Amniotic stem cell (primary cell): ENCODE data around the gene ATG13.
"Not testable (repeated sequence)": the region's sequence is repeated elsewhere in the genome, so short reads cannot be mapped to it uniquely, and the experiment has no call there.

Experiments
- DNase-seq: peaks from one replicate; lab custom pipeline; 2025; lab: John Stamatoyannopoulos, UW

Gene ATG13

DNA sequence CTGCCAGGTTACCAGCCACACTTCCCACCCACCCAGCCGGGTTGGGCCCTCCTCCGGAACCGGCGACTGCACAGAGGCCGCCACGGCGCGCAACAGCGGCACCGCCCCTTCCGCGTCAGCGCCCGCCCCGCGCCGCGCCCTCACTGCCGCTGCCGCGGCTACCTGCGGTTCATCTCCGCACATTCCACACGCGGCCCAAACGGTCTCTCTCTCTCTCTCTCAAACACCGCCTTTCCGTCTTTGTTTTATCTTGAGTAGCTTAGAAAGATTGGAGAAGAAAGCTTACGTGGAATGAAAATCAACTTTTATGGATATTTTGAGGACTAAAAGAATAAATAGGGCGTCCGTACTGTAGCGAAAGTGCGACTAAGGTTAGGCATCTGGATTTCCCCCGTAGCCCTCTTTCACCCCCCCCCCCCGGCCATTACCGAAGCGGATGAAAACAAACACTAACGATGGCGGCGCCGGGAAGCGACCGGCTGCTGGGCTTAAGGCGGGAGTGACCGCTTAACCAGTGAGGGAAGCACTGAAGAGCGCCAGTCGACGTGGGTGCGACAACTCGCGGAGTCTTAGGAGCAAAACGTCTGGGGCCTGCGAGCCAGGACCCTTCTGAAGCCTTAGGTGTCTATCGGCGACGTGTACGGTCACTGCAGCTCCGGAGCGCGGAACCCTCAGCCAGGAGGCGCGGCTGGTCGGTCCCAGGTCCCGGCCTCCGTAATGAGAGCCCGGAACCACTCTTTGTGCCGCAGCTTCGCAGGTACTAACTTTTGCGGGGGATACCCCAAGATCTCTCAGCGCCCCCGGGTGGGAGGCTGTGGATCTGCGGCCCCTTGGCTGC is at the start of gene ATG13, which contains the start of gene HARBI1:
ATG13 (plus strand) TSS at position 420 of the 838 bp plus-strand sequence. CDS start 26,739 bp downstream, outside the sequence.
HARBI1 (minus strand) TSS at position 94 of the 838 bp plus-strand sequence. CDS start 990 bp downstream, outside the sequence.
- peak; percentile 73 for DNase-seq

DNA sequence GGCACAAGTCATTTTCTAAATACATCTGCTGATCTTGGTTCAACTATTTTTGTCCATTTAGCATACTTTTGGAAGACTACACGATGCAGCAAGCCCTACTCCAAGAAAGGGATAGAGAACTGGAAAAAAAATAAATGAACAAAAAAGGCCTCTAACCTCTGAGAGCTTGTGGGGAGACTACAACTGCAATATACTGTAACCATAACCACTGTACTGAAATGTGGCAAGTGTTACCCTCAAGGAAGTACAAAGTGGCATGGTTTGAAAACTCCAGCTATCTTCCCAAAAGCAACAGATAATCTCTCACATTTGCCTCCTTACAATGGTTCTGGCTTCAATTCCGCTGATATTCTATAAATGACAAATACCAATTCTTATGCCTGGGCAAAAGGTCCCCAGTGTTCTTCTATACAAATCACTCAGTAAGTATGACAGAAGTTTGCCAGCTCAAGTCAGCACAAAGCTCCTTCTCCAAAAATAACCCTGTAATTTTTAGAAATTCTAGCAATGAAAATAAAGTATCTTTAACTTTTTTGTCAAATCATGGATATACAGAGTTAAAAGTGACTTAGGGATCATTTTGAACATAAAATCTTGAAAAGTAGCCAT is 46.5 kb upstream of the ATG13 start:
- DNase-seq: no peak

DNA sequence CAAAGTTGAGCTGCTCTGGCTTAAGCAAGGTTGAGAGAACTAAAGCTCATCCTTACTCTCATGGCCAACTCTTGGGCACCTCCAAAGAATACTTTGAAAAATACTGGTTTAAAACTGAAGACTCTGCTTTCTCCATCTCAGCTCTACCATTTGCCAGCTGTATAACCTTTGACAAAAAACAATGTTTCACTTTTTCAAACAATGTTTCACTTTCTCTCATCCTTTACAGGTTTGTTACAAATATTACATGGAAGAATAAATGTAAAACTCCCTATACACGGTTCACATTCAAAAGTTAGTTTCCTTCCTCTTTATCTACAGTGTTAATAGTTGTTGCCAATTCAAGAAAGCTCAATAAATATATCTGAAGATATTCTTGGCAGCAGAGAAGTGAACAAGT is 42.7 kb upstream of the ATG13 start:
- DNase-seq: no peak

DNA sequence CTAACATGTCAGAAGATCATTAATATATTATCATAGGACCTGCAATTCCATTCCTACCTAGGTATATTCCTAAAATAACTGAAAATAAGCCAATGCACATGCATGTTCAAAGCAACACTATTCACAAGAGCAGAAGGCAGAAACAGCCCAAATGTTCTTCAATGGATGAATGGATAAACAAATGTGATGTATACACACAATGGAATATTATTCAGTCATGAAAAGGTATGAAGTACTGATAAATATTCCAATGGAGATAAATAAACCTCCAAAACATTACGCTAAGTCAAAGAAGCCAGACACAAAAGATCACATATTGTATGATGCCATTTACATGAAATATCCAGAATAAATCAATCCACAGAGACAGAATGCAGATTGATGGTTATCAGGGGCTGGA is 40.3 kb upstream of the ATG13 start:
- DNase-seq: no peak

DNA sequence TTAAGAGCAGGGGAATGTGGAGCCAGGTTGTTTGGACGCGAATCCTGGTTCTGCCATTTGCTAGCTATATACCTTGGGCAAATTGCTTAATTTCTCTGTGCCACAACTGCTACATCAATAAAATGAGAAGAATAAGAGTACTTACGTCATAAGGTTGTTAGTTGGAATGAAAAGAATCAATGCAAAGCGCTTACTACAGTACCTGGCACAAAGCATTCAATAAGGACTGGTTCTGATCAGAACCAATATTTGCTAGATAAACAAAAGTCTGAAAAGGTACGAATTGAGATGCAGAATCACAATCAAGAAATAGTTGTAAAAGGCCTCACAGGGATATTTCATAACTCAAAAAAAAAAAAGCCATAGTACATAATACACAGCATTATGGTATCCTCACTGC is 34.8 kb upstream of the ATG13 start:
- DNase-seq: no peak

DNA sequence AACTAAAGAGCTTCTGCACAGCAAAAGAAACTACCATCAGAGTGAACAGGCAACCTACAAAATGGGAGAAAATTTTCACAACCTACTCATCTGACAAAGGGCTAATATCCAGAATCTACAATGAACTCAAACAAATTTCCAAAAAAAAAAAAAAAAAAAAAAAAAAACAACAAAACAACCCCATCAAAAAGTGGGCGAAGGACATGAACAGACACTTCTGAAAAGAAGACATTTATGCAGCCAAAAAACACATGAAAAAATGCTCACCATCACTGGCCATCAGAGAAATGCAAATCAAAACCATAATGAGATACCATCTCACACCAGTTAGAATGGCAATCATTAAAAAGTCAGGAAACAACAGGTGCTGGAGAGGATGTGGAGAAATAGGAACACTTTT is 33.8 kb upstream of the ATG13 start:
- not testable (repeated sequence) for DNase-seq

DNA sequence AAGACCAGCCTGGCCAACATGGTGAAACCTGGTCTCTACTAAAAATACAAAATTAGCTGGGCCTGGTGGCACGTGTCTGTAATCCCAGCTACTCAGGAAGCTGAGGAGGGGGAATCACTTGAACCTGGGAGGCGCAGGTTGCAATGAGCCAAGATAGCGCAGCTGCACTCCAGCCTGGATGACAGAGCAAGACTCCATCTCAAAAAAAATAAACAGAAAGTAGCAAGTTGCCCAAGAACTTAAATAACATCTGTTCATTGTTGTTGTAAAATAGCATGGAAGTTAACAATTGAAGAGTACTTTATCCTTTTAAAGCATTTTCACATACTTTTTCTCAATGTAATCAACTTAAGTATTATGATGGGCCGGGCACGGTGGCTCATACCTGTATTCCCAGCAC is 29.2 kb upstream of the ATG13 start:
- no peak for DNase-seq

DNA sequence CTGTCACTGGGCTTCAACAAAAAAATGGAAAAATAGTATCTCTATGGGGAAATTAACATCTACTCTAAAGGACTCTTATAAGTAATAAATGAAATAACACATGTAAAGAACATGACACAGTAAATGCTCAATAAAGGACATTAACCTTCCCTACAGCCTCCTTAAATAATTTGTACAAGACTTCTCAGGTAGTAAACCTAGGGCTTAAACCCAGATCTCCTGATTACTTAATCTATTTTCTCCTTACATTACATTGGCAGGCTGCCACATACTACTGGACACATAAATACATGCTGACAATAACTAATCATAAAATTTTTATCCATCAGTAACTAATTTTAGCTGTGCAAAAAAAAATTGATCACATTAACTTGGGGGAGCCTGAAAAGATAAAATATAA is 28.4 kb upstream of the ATG13 start:
- DNase-seq: no peak

DNA sequence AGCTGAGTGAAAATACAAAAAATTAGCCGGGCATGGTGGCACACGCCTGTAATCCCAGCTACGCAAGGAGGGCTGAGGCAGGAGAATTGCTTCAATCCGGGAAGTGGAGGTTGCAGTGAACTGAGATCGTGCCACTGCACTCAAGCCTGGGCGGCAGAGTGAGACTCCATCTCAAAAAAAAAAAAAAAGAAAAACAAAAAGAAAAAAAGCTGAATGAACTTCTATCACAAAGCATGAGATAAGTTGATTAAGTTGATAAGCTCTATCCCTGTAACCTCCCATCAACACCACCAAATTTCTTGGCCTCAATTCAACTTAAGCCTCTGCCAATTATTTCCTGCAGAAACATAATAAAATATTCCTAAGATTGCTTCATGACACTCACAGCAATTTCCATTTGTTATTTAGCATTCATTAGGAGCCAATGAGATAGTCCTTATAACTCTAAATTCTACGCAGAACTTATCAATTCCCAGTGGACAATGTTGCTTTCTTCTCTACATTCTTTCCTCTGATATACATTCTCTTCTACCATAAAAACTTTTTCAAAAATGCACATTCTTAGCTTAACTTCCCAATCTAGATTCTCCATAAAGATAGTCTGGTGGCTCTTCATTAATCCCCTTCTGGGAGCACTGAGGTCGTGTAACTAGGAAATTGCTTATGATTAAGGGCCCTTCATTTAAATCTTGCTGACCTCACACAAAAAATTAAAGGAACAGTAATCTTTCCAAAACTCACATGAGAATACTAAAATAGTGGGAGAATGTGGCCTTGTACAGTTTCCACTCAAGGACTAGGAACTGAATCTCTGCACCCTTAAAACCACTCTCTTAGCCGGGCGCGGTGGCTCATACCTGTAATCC is 26.4 kb upstream of the ATG13 start:
- no peak for DNase-seq

DNA sequence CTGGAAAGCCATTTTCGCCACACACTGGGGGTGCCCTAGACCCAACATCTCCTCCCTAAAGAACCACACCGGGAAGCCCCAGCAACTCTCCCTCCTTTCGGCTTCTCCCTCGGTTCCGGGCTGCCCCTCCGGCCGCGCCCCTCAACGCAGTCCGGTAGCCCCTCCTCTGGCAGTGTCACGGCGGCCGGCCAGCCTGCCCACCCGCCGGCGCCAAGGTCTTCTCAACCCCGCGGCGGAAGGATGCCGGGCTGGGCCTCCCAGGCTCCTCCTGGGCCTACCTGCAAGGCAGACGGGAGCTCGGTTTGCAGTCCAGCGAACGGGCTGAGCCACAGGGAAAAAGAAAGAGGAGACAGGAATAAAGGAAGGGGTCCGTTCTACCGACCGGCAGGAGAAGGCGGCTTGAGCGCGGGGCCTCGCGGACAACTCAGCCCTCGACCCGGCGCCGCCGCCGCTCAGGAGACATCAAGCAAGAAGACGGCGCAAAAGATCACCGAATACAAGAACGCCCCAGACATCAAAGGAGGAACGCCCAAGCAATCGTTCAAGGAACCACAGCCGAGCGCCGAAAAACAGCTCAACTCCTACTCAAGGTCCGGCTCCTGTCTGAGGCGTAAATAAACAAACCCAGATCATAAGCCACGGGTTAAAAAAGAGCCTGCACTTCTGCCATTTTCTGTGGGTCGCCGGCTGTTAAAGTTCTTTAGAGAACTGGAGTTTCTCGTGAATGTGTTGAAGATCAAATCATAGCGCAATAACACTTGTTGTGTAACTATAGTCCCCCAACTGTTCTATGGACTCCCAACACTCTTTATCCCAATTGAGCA is 23.6 kb upstream of the ATG13 start, which contains the start of gene AMBRA1:
AMBRA1 (minus strand) TSS at position 474 of the 824 bp plus-strand sequence. CDS start 45,643 bp downstream, outside the sequence.
- peak; percentile 83 for DNase-seq

DNA sequence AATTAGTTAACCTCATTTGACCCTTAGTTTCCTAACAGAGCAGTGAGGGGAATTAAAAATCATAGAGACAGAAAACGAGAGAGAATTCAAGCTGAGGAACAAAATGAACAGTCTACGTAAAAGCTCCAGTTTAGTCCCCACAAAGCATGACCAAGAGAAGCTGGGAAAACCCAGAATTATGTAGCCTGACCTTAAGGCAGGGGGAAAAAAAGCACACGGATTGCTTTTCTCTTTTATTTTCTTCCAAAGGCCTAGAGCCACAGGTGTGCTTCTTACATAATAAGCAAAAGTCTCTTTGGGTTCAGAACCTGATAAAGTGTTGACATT is 23.0 kb upstream of the ATG13 start:
- DNase-seq: no peak

DNA sequence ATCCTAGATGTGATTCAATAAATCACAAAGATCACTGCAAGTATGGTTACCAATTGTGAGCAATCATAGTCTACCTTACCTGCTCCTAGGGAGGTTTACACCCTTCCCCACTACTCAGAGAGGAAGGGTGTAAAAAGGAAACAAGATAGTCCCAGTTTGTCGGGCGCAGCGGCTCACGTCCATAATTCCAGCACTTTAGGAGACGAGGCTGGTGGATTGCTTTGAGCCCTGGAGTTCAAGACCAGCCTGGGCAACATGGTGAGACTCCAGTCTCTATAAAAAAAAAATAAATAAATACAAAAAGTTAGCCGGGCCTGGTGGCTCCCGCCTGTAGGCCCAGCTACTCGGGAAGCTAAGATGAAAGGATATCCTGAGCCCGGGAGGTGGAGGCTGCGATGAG is 22.6 kb upstream of the ATG13 start:
- DNase-seq: no peak

DNA sequence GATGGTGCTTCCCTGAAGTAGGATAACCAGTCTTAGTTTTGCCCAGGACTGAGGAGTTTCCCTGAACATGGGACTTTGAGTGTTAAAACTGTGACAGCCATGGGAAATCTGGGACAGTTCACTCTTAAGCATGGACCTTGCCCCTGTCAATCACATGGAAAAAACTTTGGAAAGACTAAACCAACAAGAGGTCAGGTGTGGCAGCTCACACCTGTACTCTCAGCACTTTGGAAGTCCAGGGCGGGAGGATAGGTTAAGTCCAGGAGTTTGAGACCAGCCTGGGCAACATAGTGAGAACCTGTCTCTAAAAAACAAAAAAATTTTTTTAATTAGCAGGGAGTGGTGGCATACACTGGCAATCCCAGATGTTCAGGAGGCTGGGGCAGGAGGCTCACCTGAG is 20.2 kb upstream of the ATG13 start:
- DNase-seq: no peak

DNA sequence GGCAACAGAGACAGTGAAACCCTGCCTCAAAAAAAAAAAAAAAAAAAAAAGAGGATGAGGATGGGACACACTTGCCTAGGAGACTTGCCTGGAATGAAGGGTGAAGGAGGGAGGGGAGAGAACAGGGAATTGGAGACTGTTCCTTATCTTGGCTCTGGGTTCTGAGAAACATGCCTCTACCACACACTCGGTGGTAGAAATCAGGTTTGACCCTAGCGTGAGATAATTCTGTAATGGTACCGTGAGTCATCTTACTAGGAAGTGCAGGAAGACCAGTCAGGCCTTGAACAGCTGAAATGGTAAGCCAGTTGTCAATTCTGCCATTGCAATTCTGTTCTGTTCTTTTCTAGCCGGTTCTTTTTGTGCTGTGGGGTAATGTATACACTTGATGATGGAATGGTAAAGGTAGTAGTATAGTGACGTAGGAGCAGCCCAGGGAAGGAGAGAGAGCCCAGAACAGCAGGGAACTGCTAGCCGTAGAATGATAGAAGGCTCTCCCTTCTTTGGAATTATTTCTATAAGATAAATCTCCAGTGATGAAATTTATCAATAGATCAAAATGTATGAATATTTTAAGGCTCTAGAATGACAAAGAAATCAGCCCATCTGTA is 19.6 kb upstream of the ATG13 start:
- no peak for DNase-seq

DNA sequence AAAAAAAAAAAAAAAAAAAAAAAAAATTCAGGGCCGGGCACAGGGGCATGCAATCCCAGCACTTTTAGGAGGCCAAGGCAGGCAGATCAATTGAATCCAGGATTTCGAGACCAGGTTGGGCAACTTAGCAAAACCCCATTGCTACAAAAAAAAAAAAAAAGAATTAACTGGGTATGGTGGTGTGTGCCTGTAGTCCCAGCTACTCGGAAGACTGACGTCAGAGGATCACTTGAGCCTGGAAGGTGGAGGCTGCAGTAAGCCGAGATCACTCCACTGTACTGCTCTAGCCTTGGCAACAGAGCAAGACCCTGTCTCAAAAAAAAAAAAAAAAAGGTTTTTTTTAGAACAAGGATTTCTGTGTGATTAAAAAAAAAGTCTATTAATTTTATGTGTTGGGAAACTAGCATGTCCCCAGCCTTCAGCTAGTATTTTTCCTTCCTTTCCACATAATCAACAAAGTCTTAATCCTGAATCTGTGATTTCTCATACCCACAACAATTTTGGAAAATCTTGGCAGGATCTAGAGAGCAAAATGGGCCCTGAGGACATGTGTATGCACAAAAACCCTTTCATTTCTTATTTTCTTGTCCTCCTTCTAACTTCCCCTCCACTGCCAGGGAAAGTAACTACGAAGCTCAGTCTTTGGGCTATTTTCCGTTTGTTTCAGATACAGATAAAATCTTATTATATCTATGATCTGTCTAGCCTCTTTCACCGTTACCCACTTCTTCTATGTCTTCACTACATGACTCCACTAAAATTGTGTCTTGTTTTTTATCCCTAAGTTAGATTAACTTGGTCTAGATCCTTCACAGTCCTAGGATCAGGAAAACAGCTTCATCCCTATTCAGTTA is 17.8 kb upstream of the ATG13 start:
- DNase-seq: no peak

DNA sequence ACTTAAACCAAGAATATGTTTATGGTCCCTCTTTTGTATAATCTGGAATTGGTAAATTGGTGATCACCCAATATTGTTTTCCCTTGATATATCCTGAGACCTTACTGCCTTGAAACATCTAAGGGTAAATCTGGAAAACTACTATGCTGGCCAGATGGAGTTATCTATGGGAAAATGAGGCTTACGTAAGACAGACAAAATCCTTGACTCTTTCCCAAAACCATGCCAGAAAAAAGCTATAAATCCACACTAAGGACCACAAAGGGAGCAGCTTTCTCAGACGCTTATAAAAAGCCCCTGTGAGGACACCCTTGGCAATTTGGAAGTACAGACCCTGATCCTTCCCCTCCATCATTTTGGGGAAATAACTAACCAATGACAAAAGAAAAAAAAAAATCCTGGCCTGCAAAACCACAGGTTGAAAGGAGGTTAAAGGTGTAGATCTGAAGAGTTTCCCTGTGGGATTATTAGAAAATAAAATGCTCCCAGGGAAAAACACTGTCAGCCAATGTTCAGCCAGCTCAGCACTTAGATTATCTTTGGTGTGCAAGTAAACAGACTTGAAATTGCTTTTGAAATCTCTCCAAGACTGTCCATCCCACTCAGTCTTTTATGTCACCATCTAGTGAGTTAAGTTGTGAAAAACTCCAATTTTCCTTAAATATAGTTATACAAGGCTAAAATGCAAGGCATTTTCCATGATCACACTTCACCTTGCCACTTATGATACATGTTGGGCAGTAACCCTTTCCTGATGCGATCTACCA is 17.0 kb upstream of the ATG13 start:
- no peak for DNase-seq

DNA sequence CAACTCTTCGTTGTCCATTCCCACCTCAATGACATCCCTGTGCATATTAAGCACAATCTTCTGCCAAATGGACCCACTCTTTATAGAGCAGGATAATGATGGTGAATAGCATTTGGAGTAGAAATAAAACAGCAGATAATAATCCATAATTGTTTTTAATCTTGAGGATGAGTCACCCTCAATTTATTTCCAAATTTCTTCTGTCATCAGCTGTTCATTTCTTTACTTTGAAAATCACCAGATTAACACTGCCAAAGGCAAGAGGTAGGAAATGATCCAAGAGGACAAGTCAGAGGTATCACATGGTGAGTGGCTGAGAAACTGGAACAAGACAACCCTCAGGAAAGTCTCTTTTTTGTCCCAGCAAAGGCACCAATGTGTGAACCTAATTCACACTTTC is 16.2 kb upstream of the ATG13 start:
- DNase-seq: no peak

DNA sequence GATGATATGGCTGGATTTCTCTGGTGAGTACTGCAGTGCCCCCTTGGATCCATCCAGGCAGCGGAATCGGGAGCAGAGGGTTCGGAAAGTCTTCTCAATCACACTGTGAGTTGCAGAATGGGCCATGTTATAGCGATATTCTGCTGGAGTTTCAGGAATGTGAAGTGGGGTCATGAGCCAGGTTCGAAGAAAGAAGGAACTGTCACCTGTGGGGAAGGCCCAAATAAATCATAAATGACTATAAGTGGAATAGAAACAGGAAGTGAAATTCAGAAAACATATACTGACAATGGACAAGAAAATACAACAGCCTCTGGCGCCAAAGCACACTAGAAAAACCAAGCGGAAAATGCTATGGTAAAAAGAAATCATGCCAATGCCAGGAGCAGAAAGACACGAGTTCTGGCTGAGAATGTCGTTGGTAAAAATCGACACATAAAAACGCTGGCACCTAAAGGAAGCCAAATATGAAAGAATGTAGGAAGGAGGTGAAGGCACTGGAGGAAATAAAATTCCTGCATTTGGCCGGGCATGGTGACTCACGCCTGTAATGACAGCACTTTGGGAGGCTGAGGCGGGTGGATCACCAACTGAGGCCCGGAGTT is 13.5 kb upstream of the ATG13 start:
- DNase-seq: no peak

DNA sequence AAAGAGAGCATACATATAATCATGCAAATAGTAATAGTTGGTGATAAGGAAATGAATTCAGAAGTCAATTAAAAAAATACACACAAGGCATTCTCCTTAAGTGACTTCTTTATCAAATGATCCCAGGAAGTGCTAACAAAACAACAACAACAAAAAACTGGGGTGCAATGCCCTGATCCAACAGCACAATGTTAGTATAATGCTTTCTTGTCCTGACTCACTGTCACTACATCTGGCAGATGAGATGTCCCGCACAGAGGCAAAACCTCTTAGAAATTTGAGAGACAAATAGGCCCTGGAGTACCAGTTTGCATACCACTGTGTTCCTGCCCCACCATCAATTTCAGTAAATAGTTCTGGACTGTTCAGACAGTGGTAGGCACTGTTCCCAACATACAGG is 12.6 kb upstream of the ATG13 start:
- no peak for DNase-seq
